HG03280 (cell line): ENCODE results near the gene PNPLA6.
"Not testable (repeated sequence)": the region's sequence is repeated elsewhere in the genome, so short reads cannot be mapped to it uniquely, and the experiment has no call there.

ENCODE experiments used
- ATAC-seq: cut with Tn5 transposase; IDR thresholded peaks from one replicate; pipeline ENCODE4 v1.9.1; 2021; ENCODE audit warnings: mild to moderate bottlenecking, moderate library complexity; ENCODE audit not compliant: unreplicated experiment

PNPLA6 gene

GRCh38 chr19:7529610-7530490, 5.7 kb upstream of the PNPLA6 start:
- ATAC-seq = no peak

- ATAC-seq = no peak
Measured at GRCh38 chr19:7533281-7533885, 2.1 kb upstream of the PNPLA6 start.

GRCh38 chr19:7533925-7534480, 1.5 kb upstream of the PNPLA6 start:
- peak; percentile 32 for ATAC-seq

- ATAC-seq = no peak
Measured at GRCh38 chr19:7534531-7535046, 928 bp upstream of the PNPLA6 start.

- ATAC-seq = no peak
Measured at GRCh38 chr19:7535998-7536695, 630 bp downstream of the PNPLA6 start.

GRCh38 chr19:7538990-7539389, 3.5 kb downstream of the PNPLA6 start:
- ATAC-seq = not testable (repeated sequence)

- no peak for ATAC-seq
Measured at GRCh38 chr19:7539827-7540425, 4.4 kb downstream of the PNPLA6 start.

GRCh38 chr19:7540761-7541474, 5.4 kb downstream of the PNPLA6 start:
- ATAC-seq = no peak

GRCh38 chr19:7541475-7541824, 5.9 kb downstream of the PNPLA6 start:
- ATAC-seq = no peak

GRCh38 chr19:7541828-7542443, 6.4 kb downstream of the PNPLA6 start:
- no peak for ATAC-seq

- no peak for ATAC-seq
Measured at GRCh38 chr19:7542556-7543348, 7.2 kb downstream of the PNPLA6 start.

- ATAC-seq = no peak
Measured at GRCh38 chr19:7544626-7545025, 9.1 kb downstream of the PNPLA6 start.

- ATAC-seq = no peak
Measured at GRCh38 chr19:7545300-7545699, 9.8 kb downstream of the PNPLA6 start.

- no peak for ATAC-seq
Measured at GRCh38 chr19:7545904-7546303, 10.4 kb downstream of the PNPLA6 start.

- no peak for ATAC-seq
Measured at GRCh38 chr19:7547159-7547558, 11.6 kb downstream of the PNPLA6 start.

GRCh38 chr19:7549429-7550148, 14.1 kb downstream of the PNPLA6 start:
- ATAC-seq = no peak

- ATAC-seq = no peak
Measured at GRCh38 chr19:7550169-7550770, 14.8 kb downstream of the PNPLA6 start.
